HG02759 (cell line): Measurements from ENCODE around the gene TBC1D20.
A peak's percentile ranks its signal among the peaks of the same experiment; 100 is the strongest.

ENCODE experiments used
- ATAC-seq: cut with Tn5 transposase; IDR thresholded peaks from one replicate; pipeline ENCODE4 v1.9.1; 2021; ENCODE audit warnings: mild to moderate bottlenecking, moderate library complexity; ENCODE audit not compliant: unreplicated experiment

TBC1D20 gene

GRCh38 chr20:420721-421574, 41.4 kb downstream of the TBC1D20 start:
- no peak for ATAC-seq

- no peak for ATAC-seq
Measured at GRCh38 chr20:420166-420620, 42.1 kb downstream of the TBC1D20 start.

GRCh38 chr20:419556-420165, 42.7 kb downstream of the TBC1D20 start:
- ATAC-seq, result no peak

GRCh38 chr20:418858-419365, 43.4 kb downstream of the TBC1D20 start:
- no peak for ATAC-seq

- no peak for ATAC-seq
Measured at GRCh38 chr20:417801-418342, 44.5 kb downstream of the TBC1D20 start.

GRCh38 chr20:416950-417800, 45.2 kb downstream of the TBC1D20 start:
- ATAC-seq, result no peak

GRCh38 chr20:415820-416322, 46.5 kb downstream of the TBC1D20 start:
- ATAC-seq, result no peak

GRCh38 chr20:414161-414560, 48.2 kb downstream of the TBC1D20 start:
- no peak for ATAC-seq

GRCh38 chr20:412081-412480, 50.3 kb downstream of the TBC1D20 start:
- ATAC-seq, result no peak

- ATAC-seq, result no peak
Measured at GRCh38 chr20:409697-410559, 52.4 kb downstream of the TBC1D20 start.

GRCh38 chr20:408843-409696, 53.3 kb downstream of the TBC1D20 start:
- ATAC-seq, result peak; percentile 15

- peak; percentile 80 for ATAC-seq
Measured at GRCh38 chr20:407953-408842, 54.1 kb downstream of the TBC1D20 start, which contains the start of gene RBCK1. TSS of gene RBCK1 (plus strand) at chr20:408299. CDS start at chr20:408758, 459 bp downstream.

GRCh38 chr20:407133-407952, 55.0 kb downstream of the TBC1D20 start:
- peak; percentile 62 for ATAC-seq

- ATAC-seq, result no peak
Measured at GRCh38 chr20:406200-407132, 55.9 kb downstream of the TBC1D20 start.

- no peak for ATAC-seq
Measured at GRCh38 chr20:404088-404487, 58.2 kb downstream of the TBC1D20 start.

- ATAC-seq, result no peak
Measured at GRCh38 chr20:403582-403957, 58.8 kb downstream of the TBC1D20 start.
